Measurements from ENCODE around the gene TMEM236. TPM values are rescaled to one million over a fixed set of nuclear protein-coding genes. Genes with fewer than 3 reads are reported as not detected.

TMEM236 gene
- total RNA-seq, 1 experiment from 2014 or later, result 0.07 TPM

DNA sequence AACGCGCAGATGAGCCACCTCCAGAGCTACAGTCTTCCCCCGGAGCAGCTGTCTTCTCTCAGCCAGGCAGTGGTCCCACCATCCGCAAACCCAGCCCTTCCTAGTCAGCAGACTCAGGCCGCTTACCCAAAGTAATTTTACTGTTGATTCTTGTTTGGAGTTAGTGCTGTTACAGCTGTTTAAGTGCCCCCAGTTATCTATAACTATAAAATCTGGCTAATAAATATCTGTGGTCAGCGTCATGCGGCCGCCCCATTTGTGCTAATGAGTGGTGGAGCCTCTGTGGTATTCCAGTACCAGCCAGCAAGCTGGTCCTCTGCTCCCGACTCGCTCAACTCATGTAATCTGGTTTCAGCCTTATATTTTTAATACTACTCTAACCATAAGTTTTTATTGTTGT, 43.2 kb upstream of the TMEM236 start:
- Histone ChIP-seq H3K79me2 (ENCODE audit: insufficient read depth, low read length) (no peaks in the 10 kb centered on the region), H3K9ac (ENCODE audit: low read length) (no peak overlapping the region), H3K4me1 (ENCODE audit: control insufficient read depth in 1 of 2, insufficient read depth in 2 of 2, low read length in 2 of 2) (no peaks in the 10 kb centered on the region), H3K36me3 (ENCODE audit: control insufficient read depth in 1 of 2, insufficient read depth in 2 of 2, low read length in 2 of 2) (peaks cover 5 to 16% of the 10 kb centered on the region in 2 experiments; a peak in 2 of 4 replicates), H3K27ac (ENCODE audit: low read depth, low read length) (no peak overlapping the region), H3K9me2 (ENCODE audit: insufficient read depth) (no peaks in the 10 kb centered on the region), H3K27me3 (ENCODE audit: insufficient read depth, low read length) (no peaks in the 10 kb centered on the region), H2AFZ (ENCODE audit: low read depth, low read length, poor library complexity, severe bottlenecking) (no peak overlapping the region), H3K4me3 (replicated peaks in 1 of 2; ENCODE audit: low read depth in 1 of 2, low read length in 2 of 2) (no peak overlapping the region), H4K20me1 (ENCODE audit: insufficient read depth) (no peaks in the 10 kb centered on the region), H3K9me3 (ENCODE audit: control insufficient read depth in 1 of 2, insufficient read depth in 1 of 2, low read depth in 1 of 2, low read length in 2 of 2) (no peaks in the 10 kb centered on the region), H3K4me2 (ENCODE audit: low read length) (no peak overlapping the region)
- DNase-seq (ENCODE audit: low read depth, low spot score) (no peak), ATAC-seq (no peak)
- TF ChIP-seq EZH2phosphoT487 (IDR thresholded peaks at IDR 0.05; ENCODE audit: borderline replicate concordance), result no peak
- POLR2A ChIA-PET, result no interaction called here
- RAD21 ChIA-PET (ENCODE audit: low non-redundant PET in 1 of 2, low total read pairs in 2 of 2, uncharacterized antibody in 2 of 2, unreplicated experiment in 2 of 2), result no interaction called here
- no TSS peak for BruUV-seq (replicated peaks)
- CTCF ChIA-PET, result no interaction called here
- intact Hi-C loops (cut with micrococcal nuclease), result no loop called here

DNA sequence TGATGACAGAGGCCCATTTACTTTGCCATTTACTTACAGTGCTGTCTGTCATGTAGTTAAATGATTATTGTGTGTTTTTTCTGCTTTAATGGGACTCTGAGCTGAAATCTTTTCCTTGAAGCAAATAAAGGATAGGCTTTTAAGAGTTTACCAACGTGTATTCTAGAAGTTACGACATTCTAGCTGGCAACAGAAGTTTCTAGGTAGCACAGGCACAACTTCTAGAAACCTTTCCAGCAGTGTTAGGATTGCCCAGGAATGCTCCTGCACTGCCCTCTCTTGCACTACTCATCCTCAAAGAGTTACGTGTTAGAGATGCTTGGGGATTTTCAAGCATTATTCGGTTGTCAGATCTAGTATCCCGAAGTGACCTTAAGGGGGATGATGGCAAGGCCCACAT, 42.5 kb upstream of the TMEM236 start:
- no peak for DNase-seq (ENCODE audit: low read depth, low spot score)
- H3K27ac ChIP-seq (ENCODE audit: low read depth, low read length), result no peak overlapping the region
- H4K20me1 ChIP-seq (ENCODE audit: insufficient read depth), result no peaks in the 10 kb centered on the region
- no peaks in the 10 kb centered on the region for H3K27me3 ChIP-seq (ENCODE audit: insufficient read depth, low read length)
- H3K9me3 ChIP-seq (ENCODE audit: control insufficient read depth in 1 of 2, insufficient read depth in 1 of 2, low read depth in 1 of 2, low read length in 2 of 2), result no peaks in the 10 kb centered on the region
- no peaks in the 10 kb centered on the region for H3K79me2 ChIP-seq (ENCODE audit: insufficient read depth, low read length)
- no TSS peak for BruUV-seq (replicated peaks)
- no peak overlapping the region for H3K4me3 ChIP-seq (replicated peaks in 1 of 2; ENCODE audit: low read depth in 1 of 2, low read length in 2 of 2)
- no peak for ATAC-seq
- RAD21 ChIA-PET (ENCODE audit: low non-redundant PET in 1 of 2, low total read pairs in 2 of 2, uncharacterized antibody in 2 of 2, unreplicated experiment in 2 of 2), result no interaction called here
- H3K4me2 ChIP-seq (ENCODE audit: low read length), result no peak overlapping the region
- intact Hi-C loops (cut with micrococcal nuclease), result no loop called here
- CTCF ChIA-PET, result no interaction called here
- no peak overlapping the region for H3K9ac ChIP-seq (ENCODE audit: low read length)
- TF ChIP-seq SP1 (IDR thresholded peaks at IDR 0.05; ENCODE audit: low read depth) (no peak), FOSL1 (IDR thresholded peaks at IDR 0.05; ENCODE audit: low read depth) (no peak), POLR2A (IDR thresholded peaks at IDR 0.05; ENCODE audit: borderline replicate concordance, extremely low read depth, insufficient read depth, insufficient read length) (no peak), TCF7L2 (IDR thresholded peaks at IDR 0.05; ENCODE audit: borderline replicate concordance, extremely low read depth, insufficient read depth, insufficient read length) (no peak), YY1 (IDR thresholded peaks at IDR 0.05; ENCODE audit: extremely low read depth, insufficient replicate concordance, low read depth, low read length) (no peak), SRF (IDR thresholded peaks at IDR 0.05; ENCODE audit: low read depth) (no peak), EGR1 (IDR thresholded peaks at IDR 0.05; ENCODE audit: low read depth) (no peak), CBX3 (IDR thresholded peaks at IDR 0.05; ENCODE audit: low read depth) (no peak), POLR2AphosphoS5 (IDR thresholded peaks at IDR 0.05; ENCODE audit: low read depth, low read length) (no peak), CEBPB (IDR thresholded peaks at IDR 0.05; ENCODE audit: low read depth) (no peak)
- TF ChIP-seq, protein P1, sequence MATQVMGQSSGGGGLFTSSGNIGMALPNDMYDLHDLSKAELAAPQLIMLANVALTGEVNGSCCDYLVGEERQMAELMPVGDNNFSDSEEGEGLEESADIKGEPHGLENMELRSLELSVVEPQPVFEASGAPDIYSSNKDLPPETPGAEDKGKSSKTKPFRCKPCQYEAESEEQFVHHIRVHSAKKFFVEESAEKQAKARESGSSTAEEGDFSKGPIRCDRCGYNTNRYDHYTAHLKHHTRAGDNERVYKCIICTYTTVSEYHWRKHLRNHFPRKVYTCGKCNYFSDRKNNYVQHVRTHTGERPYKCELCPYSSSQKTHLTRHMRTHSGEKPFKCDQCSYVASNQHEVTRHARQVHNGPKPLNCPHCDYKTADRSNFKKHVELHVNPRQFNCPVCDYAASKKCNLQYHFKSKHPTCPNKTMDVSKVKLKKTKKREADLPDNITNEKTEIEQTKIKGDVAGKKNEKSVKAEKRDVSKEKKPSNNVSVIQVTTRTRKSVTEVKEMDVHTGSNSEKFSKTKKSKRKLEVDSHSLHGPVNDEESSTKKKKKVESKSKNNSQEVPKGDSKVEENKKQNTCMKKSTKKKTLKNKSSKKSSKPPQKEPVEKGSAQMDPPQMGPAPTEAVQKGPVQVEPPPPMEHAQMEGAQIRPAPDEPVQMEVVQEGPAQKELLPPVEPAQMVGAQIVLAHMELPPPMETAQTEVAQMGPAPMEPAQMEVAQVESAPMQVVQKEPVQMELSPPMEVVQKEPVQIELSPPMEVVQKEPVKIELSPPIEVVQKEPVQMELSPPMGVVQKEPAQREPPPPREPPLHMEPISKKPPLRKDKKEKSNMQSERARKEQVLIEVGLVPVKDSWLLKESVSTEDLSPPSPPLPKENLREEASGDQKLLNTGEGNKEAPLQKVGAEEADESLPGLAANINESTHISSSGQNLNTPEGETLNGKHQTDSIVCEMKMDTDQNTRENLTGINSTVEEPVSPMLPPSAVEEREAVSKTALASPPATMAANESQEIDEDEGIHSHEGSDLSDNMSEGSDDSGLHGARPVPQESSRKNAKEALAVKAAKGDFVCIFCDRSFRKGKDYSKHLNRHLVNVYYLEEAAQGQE (IDR thresholded peaks at IDR 0.05; ENCODE audit: low read depth), result no peak
- TF ChIP-seq, protein P2, sequence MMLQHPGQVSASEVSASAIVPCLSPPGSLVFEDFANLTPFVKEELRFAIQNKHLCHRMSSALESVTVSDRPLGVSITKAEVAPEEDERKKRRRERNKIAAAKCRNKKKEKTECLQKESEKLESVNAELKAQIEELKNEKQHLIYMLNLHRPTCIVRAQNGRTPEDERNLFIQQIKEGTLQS (IDR thresholded peaks at IDR 0.05), result no peak
- POLR2A ChIA-PET, result no interaction called here
- H3K4me1 ChIP-seq (ENCODE audit: control insufficient read depth in 1 of 2, insufficient read depth in 2 of 2, low read length in 2 of 2), result no peaks in the 10 kb centered on the region
- peaks cover 9 to 12% of the 10 kb centered on the region in 2 experiments; a peak in 3 of 4 replicates for H3K36me3 ChIP-seq (ENCODE audit: control insufficient read depth in 1 of 2, insufficient read depth in 2 of 2, low read length in 2 of 2)
- H2AFZ ChIP-seq (ENCODE audit: low read depth, low read length, poor library complexity, severe bottlenecking), result no peak overlapping the region
- no peaks in the 10 kb centered on the region for H3K9me2 ChIP-seq (ENCODE audit: insufficient read depth)

All from HCT116 (cell line).